ENCODE results near the gene ATAD2B.

ATAD2B gene

DNA sequence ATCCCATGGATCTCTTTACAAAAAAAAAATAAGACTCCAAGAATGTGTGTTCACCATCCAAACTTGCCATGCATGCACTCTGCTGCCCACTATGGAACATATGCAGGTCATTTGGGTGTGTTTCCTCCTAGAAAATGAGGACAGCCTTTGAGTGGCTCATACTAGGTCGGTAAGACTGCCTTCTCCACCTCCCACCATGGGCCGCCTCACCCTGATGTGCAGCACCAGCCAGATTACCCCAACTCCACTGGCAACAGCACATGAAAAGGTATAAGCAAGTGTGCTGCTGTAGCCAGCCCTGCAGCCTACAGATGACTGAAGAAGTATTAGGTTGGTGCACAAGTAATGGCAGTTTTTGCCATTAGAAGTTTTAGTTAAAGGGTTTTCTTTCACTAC, 214.2 kb downstream of the ATAD2B start:
- Histone ChIP-seq H3K36me3 (ENCODE audit: control insufficient read depth, insufficient read depth, low read length) (peaks cover 6% of the 10 kb centered on the region), H3K27ac (ENCODE audit: low read depth, low read length, severe bottlenecking) (peak overlapping the region; percentile 44), H3K9me3 (ENCODE audit: control insufficient read depth, low read length) (no peaks in the 10 kb centered on the region), H3K4me3 (ENCODE audit: extremely low read depth, insufficient read depth, low read length, poor library complexity, severe bottlenecking) (no peak overlapping the region), H3K4me1 (ENCODE audit: control insufficient read depth, insufficient read depth, low read length, poor library complexity, severe bottlenecking) (no peaks in the 10 kb centered on the region)
- 75% methylated on average over 2 of the region's 2 CpGs; no CpG with 5 or more reads in 1 of the 2 experiments for WGBS, 2 experiments (ENCODE audit: insufficient coverage in 2 of 2)

DNA sequence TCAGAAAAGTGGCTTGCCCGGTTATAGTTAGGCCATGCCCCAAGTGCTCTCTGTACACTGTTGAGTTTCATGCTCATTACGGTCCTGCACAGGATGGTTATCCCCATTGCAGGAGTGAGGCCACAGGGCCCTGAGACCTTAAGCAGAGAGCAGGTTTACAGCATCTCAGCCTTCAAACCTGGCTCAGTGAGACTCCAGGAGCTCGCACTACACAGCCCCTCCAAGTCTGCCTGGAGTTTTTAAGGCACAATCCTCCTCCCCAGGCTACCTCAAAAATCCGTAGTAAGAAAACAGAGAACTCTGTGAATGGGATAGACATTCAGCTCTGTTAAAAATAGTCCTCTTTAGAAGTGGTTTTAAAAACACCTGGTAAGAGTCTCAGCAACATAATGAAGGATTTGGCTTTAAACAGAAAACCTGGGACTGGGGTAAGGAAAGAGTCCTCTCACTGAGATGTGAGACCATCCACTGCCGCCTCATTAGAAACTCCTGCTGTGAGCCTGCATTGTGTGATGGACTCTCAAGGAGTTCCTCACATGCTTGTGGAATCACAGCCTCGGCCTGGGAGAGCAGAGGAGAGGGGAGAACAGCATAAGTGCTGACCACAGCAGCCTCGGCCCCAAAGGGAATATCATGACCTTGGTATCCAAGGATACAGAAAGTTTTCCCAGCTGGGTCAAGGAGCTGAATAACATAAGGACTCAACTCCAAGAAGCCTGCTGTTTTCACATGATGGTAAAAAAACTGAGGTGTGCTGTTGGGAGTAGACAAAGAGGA, 214.8 kb downstream of the ATAD2B start:
- H3K9me3 ChIP-seq (ENCODE audit: control insufficient read depth, low read length), result no peaks in the 10 kb centered on the region
- WGBS, 2 experiments (ENCODE audit: insufficient coverage in 2 of 2), result 49% methylated on average over 5 of the region's 7 CpGs

GRCh38 chr2:23709311-23709710, 217.6 kb downstream of the ATAD2B start:
- Histone ChIP-seq H3K36me3 (ENCODE audit: control insufficient read depth, insufficient read depth, low read length) (peaks cover 6% of the 10 kb centered on the region), H3K27ac (ENCODE audit: low read depth, low read length, severe bottlenecking) (no peak overlapping the region), H3K4me3 (ENCODE audit: extremely low read depth, insufficient read depth, low read length, poor library complexity, severe bottlenecking) (no peak overlapping the region), H3K9me3 (ENCODE audit: control insufficient read depth, low read length) (no peaks in the 10 kb centered on the region), H3K4me1 (ENCODE audit: control insufficient read depth, insufficient read depth, low read length, poor library complexity, severe bottlenecking) (no peaks in the 10 kb centered on the region)
- WGBS, 2 experiments (ENCODE audit: insufficient coverage in 2 of 2), result 98 to 100% methylated on average over 3 to 6 of the region's 8 CpGs

More for the DNA sequence above, 214.8 kb downstream of the ATAD2B start:
- Histone ChIP-seq H3K4me1 (ENCODE audit: control insufficient read depth, insufficient read depth, low read length, poor library complexity, severe bottlenecking) (no peaks in the 10 kb centered on the region), H3K36me3 (ENCODE audit: control insufficient read depth, insufficient read depth, low read length) (peaks cover 6% of the 10 kb centered on the region), H3K27ac (ENCODE audit: low read depth, low read length, severe bottlenecking) (peak overlapping the region; percentile 44), H3K4me3 (ENCODE audit: extremely low read depth, insufficient read depth, low read length, poor library complexity, severe bottlenecking) (no peak overlapping the region)

DNA sequence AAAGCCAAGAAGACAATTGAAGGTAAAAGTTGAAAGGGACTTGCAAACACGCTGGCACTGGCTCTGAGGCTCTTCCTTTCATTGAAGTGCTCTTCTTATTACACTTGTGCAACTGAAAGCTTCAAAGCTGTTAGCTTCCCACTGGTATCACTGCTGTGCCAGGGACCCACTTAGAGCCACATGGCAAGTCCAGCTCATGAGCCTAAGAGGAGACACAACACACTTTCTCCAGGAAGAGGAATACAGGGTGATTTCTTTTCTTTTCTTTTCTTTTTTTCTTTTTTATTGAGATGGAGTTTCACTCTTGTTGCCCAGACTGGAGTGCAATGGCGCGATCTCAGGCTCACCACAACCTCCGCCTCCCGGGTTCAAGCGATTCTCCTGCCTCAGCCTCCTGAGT, 218.2 kb downstream of the ATAD2B start:
- no peaks in the 10 kb centered on the region for H3K4me1 ChIP-seq (ENCODE audit: control insufficient read depth, insufficient read depth, low read length, poor library complexity, severe bottlenecking)
- H3K27ac ChIP-seq (ENCODE audit: low read depth, low read length, severe bottlenecking), result no peak overlapping the region
- H3K36me3 ChIP-seq (ENCODE audit: control insufficient read depth, insufficient read depth, low read length), result peaks cover 6% of the 10 kb centered on the region
- 100% methylated on average over 4 to 6 of the region's 6 CpGs for WGBS, 2 experiments (ENCODE audit: insufficient coverage in 2 of 2)
- no peak overlapping the region for H3K4me3 ChIP-seq (ENCODE audit: extremely low read depth, insufficient read depth, low read length, poor library complexity, severe bottlenecking)
- no peaks in the 10 kb centered on the region for H3K9me3 ChIP-seq (ENCODE audit: control insufficient read depth, low read length)

DNA sequence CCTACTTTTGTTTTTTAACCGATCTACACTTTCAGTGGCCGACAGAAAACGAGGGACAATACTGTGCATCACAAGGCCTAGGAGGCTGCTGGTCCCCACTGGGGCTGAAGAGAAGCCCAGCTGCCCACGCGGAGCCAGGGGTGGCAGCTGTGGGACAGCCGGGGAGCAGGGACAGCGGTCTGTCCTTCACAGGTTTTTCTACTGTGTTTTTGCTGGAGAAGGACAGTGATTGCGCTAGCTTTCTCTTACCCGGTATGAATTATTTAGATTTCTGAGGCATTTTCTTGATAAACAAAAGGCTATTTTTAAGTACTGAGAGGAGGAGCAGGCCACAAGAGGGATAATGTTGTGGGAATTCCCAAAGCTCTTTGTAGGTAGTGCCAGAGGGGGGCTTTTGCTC, 219.8 kb downstream of the ATAD2B start:
- Histone ChIP-seq H3K4me3 (ENCODE audit: extremely low read depth, insufficient read depth, low read length, poor library complexity, severe bottlenecking) (no peak overlapping the region), H3K27ac (ENCODE audit: low read depth, low read length, severe bottlenecking) (no peak overlapping the region), H3K36me3 (ENCODE audit: control insufficient read depth, insufficient read depth, low read length) (peaks cover 12% of the 10 kb centered on the region), H3K9me3 (ENCODE audit: control insufficient read depth, low read length) (no peaks in the 10 kb centered on the region), H3K4me1 (ENCODE audit: control insufficient read depth, insufficient read depth, low read length, poor library complexity, severe bottlenecking) (no peaks in the 10 kb centered on the region)
- 94 to 96% methylated on average over 4 to 9 of the region's 9 CpGs for WGBS, 2 experiments (ENCODE audit: insufficient coverage in 2 of 2)

- peaks cover 12% of the 10 kb centered on the region for H3K36me3 ChIP-seq (ENCODE audit: control insufficient read depth, insufficient read depth, low read length)
- no peaks in the 10 kb centered on the region for H3K9me3 ChIP-seq (ENCODE audit: control insufficient read depth, low read length)
- H3K4me1 ChIP-seq (ENCODE audit: control insufficient read depth, insufficient read depth, low read length, poor library complexity, severe bottlenecking), result no peaks in the 10 kb centered on the region
- H3K4me3 ChIP-seq (ENCODE audit: extremely low read depth, insufficient read depth, low read length, poor library complexity, severe bottlenecking), result no peak overlapping the region
- no peak overlapping the region for H3K27ac ChIP-seq (ENCODE audit: low read depth, low read length, severe bottlenecking)
- WGBS, 2 experiments (ENCODE audit: insufficient coverage in 2 of 2), result 95 to 98% methylated on average over 15 to 18 of the region's 18 CpGs
Observed at GRCh38 chr2:23706613-23707078, 220.3 kb downstream of the ATAD2B start.

- Histone ChIP-seq H3K27ac (ENCODE audit: low read depth, low read length, severe bottlenecking) (no peak overlapping the region), H3K4me1 (ENCODE audit: control insufficient read depth, insufficient read depth, low read length, poor library complexity, severe bottlenecking) (no peaks in the 10 kb centered on the region), H3K36me3 (ENCODE audit: control insufficient read depth, insufficient read depth, low read length) (peaks cover 12% of the 10 kb centered on the region), H3K4me3 (ENCODE audit: extremely low read depth, insufficient read depth, low read length, poor library complexity, severe bottlenecking) (no peak overlapping the region), H3K9me3 (ENCODE audit: control insufficient read depth, low read length) (no peaks in the 10 kb centered on the region)
- WGBS, 2 experiments (ENCODE audit: insufficient coverage in 2 of 2), result 94 to 97% methylated on average over 17 of the region's 18 CpGs
Observed at GRCh38 chr2:23705771-23706612, 220.9 kb downstream of the ATAD2B start.

DNA sequence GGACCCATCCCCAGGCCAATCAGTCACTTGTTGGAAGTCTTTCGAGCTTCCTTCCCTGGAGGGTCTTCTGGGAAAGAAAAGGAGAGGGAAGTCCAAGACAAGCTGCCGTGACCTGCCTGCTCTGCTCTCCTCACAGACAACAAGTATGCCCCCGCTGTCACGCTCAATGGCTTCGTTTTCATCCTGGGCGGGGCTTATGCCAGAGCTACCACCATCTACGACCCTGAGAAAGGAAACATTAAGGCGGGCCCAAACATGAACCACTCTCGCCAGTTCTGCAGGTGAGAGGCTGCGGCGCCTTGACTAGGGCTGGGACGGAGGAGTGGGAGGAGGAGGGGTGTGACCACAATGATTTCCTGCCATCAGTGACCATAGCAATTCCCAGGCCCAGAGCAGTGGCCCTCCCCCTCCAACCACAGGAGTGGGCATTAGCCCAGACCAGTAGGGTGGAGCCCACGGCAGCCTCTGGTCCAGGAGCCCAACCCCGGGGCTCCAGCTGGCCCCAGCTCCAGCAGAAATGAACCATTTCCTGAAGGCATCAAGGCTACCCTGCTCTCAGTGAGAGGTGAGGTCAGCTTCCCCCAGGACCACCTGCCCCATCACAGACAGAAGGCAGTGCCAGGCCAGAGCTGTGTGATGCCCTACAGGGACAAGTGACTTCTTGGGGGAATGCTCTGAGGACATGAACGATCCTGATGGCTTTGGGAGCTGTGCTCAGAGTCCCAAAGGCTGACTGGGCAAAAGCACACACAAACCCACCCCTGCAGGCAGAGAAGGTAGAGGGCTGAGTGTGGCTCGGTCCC, 223.1 kb downstream of the ATAD2B start:
- Histone ChIP-seq H3K27ac (ENCODE audit: low read depth, low read length, severe bottlenecking) (no peak overlapping the region), H3K4me1 (ENCODE audit: control insufficient read depth, insufficient read depth, low read length, poor library complexity, severe bottlenecking) (no peaks in the 10 kb centered on the region), H3K9me3 (ENCODE audit: control insufficient read depth, low read length) (peaks cover 5% of the 10 kb centered on the region), H3K36me3 (ENCODE audit: control insufficient read depth, insufficient read depth, low read length) (peaks cover 23% of the 10 kb centered on the region), H3K4me3 (ENCODE audit: extremely low read depth, insufficient read depth, low read length, poor library complexity, severe bottlenecking) (no peak overlapping the region)
- 88% methylated on average over 12 of the region's 16 CpGs for WGBS, 2 experiments (ENCODE audit: insufficient coverage in 2 of 2)

- peaks cover 20% of the 10 kb centered on the region for H3K36me3 ChIP-seq (ENCODE audit: control insufficient read depth, insufficient read depth, low read length)
Observed at GRCh38 chr2:23703037-23703582, 223.8 kb downstream of the ATAD2B start.

GRCh38 chr2:23700627-23701026, 226.3 kb downstream of the ATAD2B start:
- 82 to 91% methylated on average over 5 of the region's 5 CpGs for WGBS, 2 experiments (ENCODE audit: insufficient coverage in 2 of 2)
- no peak overlapping the region for H3K4me3 ChIP-seq (ENCODE audit: extremely low read depth, insufficient read depth, low read length, poor library complexity, severe bottlenecking)
- H3K9me3 ChIP-seq (ENCODE audit: control insufficient read depth, low read length), result peaks cover 5% of the 10 kb centered on the region
- H3K36me3 ChIP-seq (ENCODE audit: control insufficient read depth, insufficient read depth, low read length), result peaks cover 32% of the 10 kb centered on the region
- no peak overlapping the region for H3K27ac ChIP-seq (ENCODE audit: low read depth, low read length, severe bottlenecking)
- H3K4me1 ChIP-seq (ENCODE audit: control insufficient read depth, insufficient read depth, low read length, poor library complexity, severe bottlenecking), result no peaks in the 10 kb centered on the region

More at GRCh38 chr2:23703037-23703582, 223.8 kb downstream of the ATAD2B start:
- Histone ChIP-seq H3K9me3 (ENCODE audit: control insufficient read depth, low read length) (peaks cover 5% of the 10 kb centered on the region), H3K27ac (ENCODE audit: low read depth, low read length, severe bottlenecking) (no peak overlapping the region), H3K4me3 (ENCODE audit: extremely low read depth, insufficient read depth, low read length, poor library complexity, severe bottlenecking) (no peak overlapping the region), H3K4me1 (ENCODE audit: control insufficient read depth, insufficient read depth, low read length, poor library complexity, severe bottlenecking) (no peaks in the 10 kb centered on the region)
- WGBS, 2 experiments (ENCODE audit: insufficient coverage in 2 of 2), result 98% methylated on average over 15 to 16 of the region's 17 CpGs

Data from mesodermal cell (in vitro differentiated cells).